Activated naive CD8-positive, alpha-beta T cell treated with anti-CD3 and anti-CD28 coated beads, Interleukin-2, amount 10 ng/mL, durations not matched to agents 7 days and 5 days (primary cell): ENCODE results near the gene RGS19. TPM values are rescaled to one million over a fixed set of nuclear protein-coding genes. Genes with fewer than 3 reads are reported as not detected.
A peak's percentile ranks its signal among the peaks of the same experiment; 100 is the strongest.

Source experiments
- ATAC-seq: fragments of 150-1000 bp; cut with Tn5 transposase; one replicate; pipeline ENCODE4 v1.10.0; 2021; ENCODE audit warnings: low read depth, moderate library complexity
- POLR2A ChIA-PET: fragments of 350-600 bp; sonication (Branson Sonifier 250); formaldehyde crosslinking; loops from one replicate; lab custom pipeline; 2021; ENCODE audit warnings: antibody characterized with exemption; lab: Charles Lee
- DNase-seq: peaks from one replicate; pipeline ENCODE4 v3.0.0; 2021
- H3K27ac Mint-ChIP-seq: one replicate; pipeline ENCODE4 v1.8.0; 2022; ENCODE audit warnings: mild to moderate bottlenecking, mixed read lengths
- H3K27me3 Mint-ChIP-seq: one replicate; pipeline ENCODE4 v1.8.0; 2022; ENCODE audit warnings: mild to moderate bottlenecking, moderate library complexity, mixed read lengths
- H3K36me3 Mint-ChIP-seq: one replicate; pipeline ENCODE4 v1.8.0; 2021; ENCODE audit warnings: mild to moderate bottlenecking, mixed read lengths
- H3K4me1 Mint-ChIP-seq: one replicate; pipeline ENCODE4 v1.8.0; 2021; ENCODE audit warnings: mixed read lengths
- H3K4me3 Mint-ChIP-seq: one replicate; pipeline ENCODE4 v1.8.0; 2022; ENCODE audit warnings: mild to moderate bottlenecking, moderate library complexity, mixed read lengths
- H3K9me3 Mint-ChIP-seq: one replicate; pipeline ENCODE4 v1.8.0; 2021; ENCODE audit warnings: mixed read lengths
- total RNA-seq, 2 experiments: library from RNA; stranded (reverse); gene quantifications; one replicate each; pipeline ENCODE4 v1.2.3, GENCODE V29; 2021

RGS19 gene
- total RNA-seq, 2 experiments from 2014 or later = 95.1 to 106 TPM

- Mint-ChIP-seq H3K9me3 (no peaks in the 10 kb centered on the region), H3K4me1 (peaks cover 13% of the 10 kb centered on the region), H3K27me3 (peaks cover 30% of the 10 kb centered on the region), H3K4me3 (no peak overlapping the region), H3K27ac (no peak overlapping the region), H3K36me3 (no peaks in the 10 kb centered on the region)
- ATAC-seq (no peak), DNase-seq (peak; percentile 41)
- POLR2A ChIA-PET = no interaction called here
Measured at GRCh38 chr20:64048402-64049044, 30.8 kb downstream of the RGS19 start.

GRCh38 chr20:64047968-64048401 is 31.3 kb downstream of the RGS19 start:
- no peaks in the 10 kb centered on the region for H3K9me3 Mint-ChIP-seq
- H3K36me3 Mint-ChIP-seq = no peaks in the 10 kb centered on the region
- peak overlapping the region; percentile 30 for H3K4me3 Mint-ChIP-seq
- ATAC-seq (no peak), DNase-seq (no peak)
- H3K27ac Mint-ChIP-seq = no peak overlapping the region
- peaks cover 13% of the 10 kb centered on the region for H3K4me1 Mint-ChIP-seq
- peaks cover 28% of the 10 kb centered on the region for H3K27me3 Mint-ChIP-seq
- POLR2A ChIA-PET = interaction anchor here (0.6 kb wide), 1 partner anchor 107 kb away, joined by 4 read pairs; no protein-coding TSS in a partner anchor

- POLR2A ChIA-PET = interaction anchor here (0.6 kb wide), 1 partner anchor 106 kb away, joined by 4 read pairs; no protein-coding TSS in a partner anchor
- H3K9me3 Mint-ChIP-seq = no peaks in the 10 kb centered on the region
Measured at GRCh38 chr20:64047046-64047389, 32.3 kb downstream of the RGS19 start.

GRCh38 chr20:64045346-64046011 is 33.8 kb downstream of the RGS19 start:
- Mint-ChIP-seq H3K4me1 (peaks cover 21% of the 10 kb centered on the region), H3K27ac (peak overlapping the region; percentile 0), H3K4me3 (no peak overlapping the region), H3K9me3 (no peaks in the 10 kb centered on the region), H3K36me3 (no peaks in the 10 kb centered on the region), H3K27me3 (peaks cover 25% of the 10 kb centered on the region)
- ATAC-seq (no peak), DNase-seq (no peak)
- POLR2A ChIA-PET = no interaction called here

More at GRCh38 chr20:64047046-64047389, 32.3 kb downstream of the RGS19 start:
- no peak for DNase-seq
- Mint-ChIP-seq H3K4me1 (peaks cover 13% of the 10 kb centered on the region), H3K4me3 (no peak overlapping the region), H3K36me3 (no peaks in the 10 kb centered on the region), H3K27ac (no peak overlapping the region), H3K27me3 (peaks cover 28% of the 10 kb centered on the region)
- no peak for ATAC-seq

GRCh38 chr20:64044484-64045247 is 34.7 kb downstream of the RGS19 start:
- ATAC-seq = no peak
- Mint-ChIP-seq H3K9me3 (no peaks in the 10 kb centered on the region), H3K4me3 (no peak overlapping the region), H3K36me3 (peaks cover 1% of the 10 kb centered on the region), H3K27me3 (peaks cover 22% of the 10 kb centered on the region), H3K4me1 (peaks cover 28% of the 10 kb centered on the region), H3K27ac (peak overlapping the region; percentile 0)
- DNase-seq = no peak
- POLR2A ChIA-PET = interaction anchor here (0.7 to 2.4 kb wide), 4 partner anchors 9 to 177 kb away, joined by 3 to 26 read pairs (median 3); partner anchors contain the start of gene TCEA2

DNA sequence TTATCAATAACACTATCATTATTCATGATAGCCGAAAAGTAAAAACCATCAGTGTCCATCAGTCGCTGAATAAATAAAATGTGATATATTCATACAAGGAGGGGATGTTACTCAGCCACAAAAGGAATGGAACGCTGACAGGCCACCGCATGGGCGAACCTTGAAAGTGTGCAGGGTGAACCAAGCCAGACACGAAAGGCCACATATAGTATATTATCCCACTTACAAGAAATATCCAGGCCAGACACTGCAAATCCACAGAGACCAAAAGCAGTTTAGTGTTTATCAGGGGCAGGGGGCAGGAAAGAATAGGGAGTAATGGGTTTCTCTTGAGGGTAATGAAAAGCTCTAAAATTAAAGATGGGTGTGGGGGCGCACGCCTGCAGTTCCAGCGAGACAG is 35.5 kb downstream of the RGS19 start:
- POLR2A ChIA-PET = interaction anchor here (0.7 to 2.4 kb wide), 3 partner anchors 10 to 176 kb away, joined by 3 to 26 read pairs (median 3); no protein-coding TSS in a partner anchor
- no peaks in the 10 kb centered on the region for H3K9me3 Mint-ChIP-seq
- peaks cover 30% of the 10 kb centered on the region for H3K4me1 Mint-ChIP-seq
- H3K4me3 Mint-ChIP-seq = no peak overlapping the region
- H3K36me3 Mint-ChIP-seq = peaks cover 1% of the 10 kb centered on the region
- ATAC-seq = no peak
- peak overlapping the region; percentile 56 for H3K27ac Mint-ChIP-seq
- no peak for DNase-seq
- peaks cover 19% of the 10 kb centered on the region for H3K27me3 Mint-ChIP-seq

- H3K27me3 Mint-ChIP-seq = peaks cover 13% of the 10 kb centered on the region
- peak overlapping the region; percentile 79 for H3K27ac Mint-ChIP-seq
- ATAC-seq (no peak), DNase-seq (peak; percentile 56)
- peak overlapping the region; percentile 81 for H3K4me3 Mint-ChIP-seq
- no peaks in the 10 kb centered on the region for H3K9me3 Mint-ChIP-seq
- peaks cover 33% of the 10 kb centered on the region for H3K4me1 Mint-ChIP-seq
- POLR2A ChIA-PET = interaction anchor here (0.5 to 7.1 kb wide), 6 partner anchors 10 to 62 kb away, joined by 3 to 142 read pairs (median 6); partner anchors contain the start of genes PRPF6, SAMD10 and TCEA2
- peaks cover 1% of the 10 kb centered on the region for H3K36me3 Mint-ChIP-seq
Measured at GRCh38 chr20:64042054-64042781, 37.1 kb downstream of the RGS19 start.

DNA sequence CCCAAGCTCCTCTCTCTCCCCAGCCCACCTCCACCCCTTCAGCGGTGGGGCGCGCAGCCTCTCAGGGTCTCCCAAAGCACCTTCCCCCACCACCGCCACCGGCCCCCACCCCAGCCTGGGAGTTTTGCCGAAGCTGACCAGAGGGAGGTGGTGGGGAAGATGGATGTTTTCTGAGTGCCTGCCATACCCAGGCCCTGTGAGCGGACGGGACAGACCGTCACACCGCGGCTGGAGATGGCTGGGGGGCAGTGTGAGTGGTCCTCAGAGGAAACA is 37.6 kb downstream of the RGS19 start:
- Mint-ChIP-seq H3K36me3 (peaks cover 1% of the 10 kb centered on the region), H3K27ac (peak overlapping the region; percentile 79), H3K4me3 (peak overlapping the region; percentile 48), H3K4me1 (peaks cover 38% of the 10 kb centered on the region), H3K27me3 (peaks cover 10% of the 10 kb centered on the region), H3K9me3 (no peaks in the 10 kb centered on the region)
- POLR2A ChIA-PET = interaction anchor here (0.6 to 7.1 kb wide), 5 partner anchors 12 to 61 kb away, joined by 3 to 142 read pairs (median 12); partner anchors contain the start of genes PRPF6, SAMD10 and TCEA2
- peak; percentile 43 for DNase-seq
- ATAC-seq = no peak

GRCh38 chr20:64041040-64041780 is 38.1 kb downstream of the RGS19 start:
- ATAC-seq (no peak), DNase-seq (peak; percentile 45)
- Mint-ChIP-seq H3K27ac (peak overlapping the region; percentile 79), H3K36me3 (peaks cover 1% of the 10 kb centered on the region), H3K27me3 (peaks cover 5% of the 10 kb centered on the region), H3K9me3 (no peaks in the 10 kb centered on the region), H3K4me1 (peaks cover 40% of the 10 kb centered on the region), H3K4me3 (peak overlapping the region; percentile 57)
- POLR2A ChIA-PET = interaction anchor here (0.6 to 7.1 kb wide), 9 partner anchors 12 to 61 kb away, joined by 3 to 142 read pairs (median 6); partner anchors contain the start of genes PRPF6, SAMD10 and TCEA2

GRCh38 chr20:64040231-64041039 is 38.9 kb downstream of the RGS19 start:
- ATAC-seq (no peak), DNase-seq (peak; percentile 42)
- H3K4me3 Mint-ChIP-seq = peak overlapping the region; percentile 57
- H3K27me3 Mint-ChIP-seq = peaks cover 3% of the 10 kb centered on the region
- H3K36me3 Mint-ChIP-seq = peaks cover 1% of the 10 kb centered on the region
- peak overlapping the region; percentile 66 for H3K27ac Mint-ChIP-seq
- peaks cover 39% of the 10 kb centered on the region for H3K4me1 Mint-ChIP-seq
- POLR2A ChIA-PET = interaction anchor here (1.0 to 7.1 kb wide), 11 partner anchors 13 to 382 kb away, joined by 3 to 142 read pairs (median 8); partner anchors contain the start of genes PRPF6, RTEL1, SAMD10 and TCEA2
- no peaks in the 10 kb centered on the region for H3K9me3 Mint-ChIP-seq
